ENCODE results near the gene SMIM21. TPM values are rescaled to one million over a fixed set of nuclear protein-coding genes. Genes with fewer than 3 reads are reported as not detected.
A peak's percentile ranks its signal among the peaks of the same experiment; 100 is the strongest.

SMIM21 gene
- total RNA-seq, 2 donors from 2014 or later: not detected

- H3K27ac Mint-ChIP-seq: no peak overlapping the region
- ATAC-seq (no peak), DNase-seq (ENCODE audit: low spot score) (no peak)
- H3K4me3 Mint-ChIP-seq: no peak overlapping the region
- H3K9me3 Mint-ChIP-seq: no peaks in the 10 kb centered on the region
- peaks cover 0 to 2% of the 10 kb centered on the region in 2 donors for H3K4me1 Mint-ChIP-seq (ENCODE audit: low read depth in 2 of 2)
- H3K36me3 Mint-ChIP-seq: no peaks in the 10 kb centered on the region
- H3K27me3 Mint-ChIP-seq: peaks cover 53 to 82% of the 10 kb centered on the region in 2 donors
Observed at GRCh38 chr18:75454022-75454795, 26.7 kb upstream of the SMIM21 start.

DNA sequence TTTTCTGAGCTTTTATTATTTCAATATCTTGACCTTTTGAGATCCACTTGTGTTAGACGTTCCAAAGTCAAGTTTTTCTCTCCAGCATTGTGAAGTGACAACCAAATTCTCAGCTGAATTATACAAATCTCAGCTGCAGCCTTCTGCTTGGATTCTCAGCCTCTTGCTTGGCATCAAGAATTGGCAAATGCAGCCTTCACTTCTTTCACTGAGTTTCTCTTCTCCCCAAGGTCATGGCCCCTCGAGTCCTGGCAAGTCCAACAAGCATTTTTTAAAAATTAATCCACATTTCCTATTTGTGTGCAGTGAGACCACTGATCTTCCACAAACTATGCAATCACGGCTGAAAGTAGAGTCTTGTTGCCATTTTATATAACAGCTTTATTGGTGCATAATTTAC lies 23.4 kb upstream of the SMIM21 start:
- Mint-ChIP-seq H3K9me3 (no peaks in the 10 kb centered on the region), H3K4me3 (no peak overlapping the region), H3K27ac (no peak overlapping the region), H3K4me1 (ENCODE audit: low read depth in 2 of 2) (peaks cover 0 to 2% of the 10 kb centered on the region in 2 donors), H3K36me3 (no peaks in the 10 kb centered on the region), H3K27me3 (peaks cover 39 to 76% of the 10 kb centered on the region in 2 donors)
- no peak for DNase-seq (ENCODE audit: low spot score)
- ATAC-seq: no peak

- no peaks in the 10 kb centered on the region for H3K36me3 Mint-ChIP-seq
- H3K4me1 Mint-ChIP-seq (ENCODE audit: low read depth in 2 of 2): peaks cover 4 to 6% of the 10 kb centered on the region in 2 donors
- peaks cover 13 to 15% of the 10 kb centered on the region in 2 donors for H3K27me3 Mint-ChIP-seq
- H3K9me3 Mint-ChIP-seq: no peaks in the 10 kb centered on the region
- DNase-seq (ENCODE audit: low spot score) (no peak), ATAC-seq (no peak)
- H3K27ac Mint-ChIP-seq: no peak overlapping the region
- H3K4me3 Mint-ChIP-seq: no peak overlapping the region
Observed at GRCh38 chr18:75441896-75442295, 14.4 kb upstream of the SMIM21 start.

- no peak overlapping the region for H3K27ac Mint-ChIP-seq
- peaks cover 4 to 6% of the 10 kb centered on the region in 2 donors for H3K4me1 Mint-ChIP-seq (ENCODE audit: low read depth in 2 of 2)
- H3K4me3 Mint-ChIP-seq: no peak overlapping the region
- H3K27me3 Mint-ChIP-seq: peaks cover 18 to 24% of the 10 kb centered on the region in 2 donors
- H3K36me3 Mint-ChIP-seq: no peaks in the 10 kb centered on the region
- DNase-seq (ENCODE audit: low spot score) (no peak), ATAC-seq (no peak)
- no peaks in the 10 kb centered on the region for H3K9me3 Mint-ChIP-seq
Observed at GRCh38 chr18:75439348-75439747, 11.8 kb upstream of the SMIM21 start.

GRCh38 chr18:75438891-75439290 lies 11.4 kb upstream of the SMIM21 start:
- ATAC-seq (no peak), DNase-seq (ENCODE audit: low spot score) (no peak)
- H3K4me1 Mint-ChIP-seq (ENCODE audit: low read depth in 2 of 2): peaks cover under 1 to 2% of the 10 kb centered on the region in 2 donors
- H3K27me3 Mint-ChIP-seq: peaks cover 15 to 19% of the 10 kb centered on the region in 2 donors
- no peak overlapping the region for H3K27ac Mint-ChIP-seq
- no peaks in the 10 kb centered on the region for H3K9me3 Mint-ChIP-seq
- H3K36me3 Mint-ChIP-seq: no peaks in the 10 kb centered on the region
- no peak overlapping the region for H3K4me3 Mint-ChIP-seq

GRCh38 chr18:75437979-75438378 lies 10.5 kb upstream of the SMIM21 start:
- Mint-ChIP-seq H3K9me3 (no peaks in the 10 kb centered on the region), H3K4me1 (ENCODE audit: low read depth in 2 of 2) (no peaks in the 10 kb centered on the region), H3K27ac (no peak overlapping the region), H3K36me3 (no peaks in the 10 kb centered on the region), H3K4me3 (no peak overlapping the region), H3K27me3 (peaks cover 14 to 16% of the 10 kb centered on the region in 2 donors)
- ATAC-seq (no peak), DNase-seq (ENCODE audit: low spot score) (no peak)

DNA sequence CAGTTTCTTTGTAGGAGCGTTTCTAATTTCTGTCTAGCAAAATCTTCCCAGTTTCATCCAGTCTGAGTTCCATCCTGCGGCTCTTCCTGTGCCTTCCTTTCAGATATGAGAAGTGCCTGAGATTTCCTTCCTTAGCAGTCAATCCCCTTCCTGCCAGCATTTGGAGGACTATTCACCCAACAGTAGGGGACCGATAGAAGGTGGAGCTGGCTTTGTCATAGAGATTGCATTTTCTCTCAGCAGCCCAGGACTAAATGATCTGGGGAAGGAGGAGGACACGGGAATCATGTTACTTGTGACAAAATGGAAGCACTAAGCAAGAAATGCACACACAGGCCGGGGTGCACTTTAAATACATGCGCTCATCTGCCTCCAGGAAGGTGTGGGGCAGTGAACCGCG lies 5.6 kb upstream of the SMIM21 start:
- Mint-ChIP-seq H3K36me3 (no peaks in the 10 kb centered on the region), H3K9me3 (no peaks in the 10 kb centered on the region)

DNA sequence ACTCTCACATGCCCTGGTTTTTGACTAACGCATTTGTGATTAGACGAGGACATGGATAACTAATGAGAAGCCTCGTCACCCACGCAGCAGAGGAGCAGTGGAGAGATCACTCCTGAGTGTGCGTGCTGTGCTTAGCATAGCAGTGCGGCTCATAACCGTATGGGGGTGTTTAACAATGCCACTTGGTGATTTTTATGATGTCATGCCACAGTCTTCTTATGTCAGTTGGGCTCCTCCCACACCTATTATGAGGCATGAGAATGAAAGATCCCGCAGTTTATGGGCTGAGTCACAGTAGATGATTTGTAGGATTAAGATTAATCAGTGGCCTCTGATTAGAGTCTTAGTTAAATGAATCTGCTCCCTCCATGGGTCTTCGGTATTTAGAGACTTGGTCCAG lies 2.5 kb upstream of the SMIM21 start:
- Mint-ChIP-seq H3K27me3 (peaks cover 23 to 32% of the 10 kb centered on the region in 2 donors), H3K27ac (no peak overlapping the region), H3K9me3 (no peaks in the 10 kb centered on the region), H3K4me3 (no peak overlapping the region), H3K4me1 (ENCODE audit: low read depth in 2 of 2) (no peaks in the 10 kb centered on the region), H3K36me3 (no peaks in the 10 kb centered on the region)
- DNase-seq (ENCODE audit: low spot score): no peak
- no peak for ATAC-seq

More for the DNA sequence above, 5.6 kb upstream of the SMIM21 start:
- ATAC-seq: no peak
- Mint-ChIP-seq H3K4me1 (ENCODE audit: low read depth in 2 of 2) (no peaks in the 10 kb centered on the region), H3K27me3 (peaks cover 16 to 29% of the 10 kb centered on the region in 2 donors), H3K4me3 (no peak overlapping the region), H3K27ac (no peak overlapping the region)
- no peak for DNase-seq (ENCODE audit: low spot score)

DNA sequence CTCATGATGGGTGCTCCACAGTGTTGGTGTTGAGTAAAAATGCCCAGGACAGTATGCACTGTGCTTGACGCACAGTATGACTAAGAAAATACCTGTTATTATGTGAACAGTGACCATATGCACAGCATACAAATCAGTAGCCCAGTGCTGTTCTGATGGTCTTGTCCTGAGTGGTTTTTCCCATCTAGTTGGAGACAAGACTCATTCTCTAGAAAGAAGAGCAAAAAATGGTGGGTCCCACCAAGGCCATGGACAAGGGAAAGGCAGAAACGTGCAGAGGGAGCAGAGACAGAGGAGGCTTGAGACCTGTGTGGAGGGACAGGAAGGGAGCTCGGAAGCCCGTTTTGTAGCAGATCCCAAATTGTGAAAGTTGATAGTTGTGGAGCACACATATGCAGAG lies 987 bp upstream of the SMIM21 start:
- Mint-ChIP-seq H3K36me3 (no peaks in the 10 kb centered on the region), H3K9me3 (no peaks in the 10 kb centered on the region), H3K27ac (no peak overlapping the region), H3K4me1 (ENCODE audit: low read depth in 2 of 2) (no peaks in the 10 kb centered on the region), H3K27me3 (peaks cover 28 to 34% of the 10 kb centered on the region in 2 donors), H3K4me3 (no peak overlapping the region)
- ATAC-seq: no peak
- DNase-seq (ENCODE audit: low spot score): no peak

DNA sequence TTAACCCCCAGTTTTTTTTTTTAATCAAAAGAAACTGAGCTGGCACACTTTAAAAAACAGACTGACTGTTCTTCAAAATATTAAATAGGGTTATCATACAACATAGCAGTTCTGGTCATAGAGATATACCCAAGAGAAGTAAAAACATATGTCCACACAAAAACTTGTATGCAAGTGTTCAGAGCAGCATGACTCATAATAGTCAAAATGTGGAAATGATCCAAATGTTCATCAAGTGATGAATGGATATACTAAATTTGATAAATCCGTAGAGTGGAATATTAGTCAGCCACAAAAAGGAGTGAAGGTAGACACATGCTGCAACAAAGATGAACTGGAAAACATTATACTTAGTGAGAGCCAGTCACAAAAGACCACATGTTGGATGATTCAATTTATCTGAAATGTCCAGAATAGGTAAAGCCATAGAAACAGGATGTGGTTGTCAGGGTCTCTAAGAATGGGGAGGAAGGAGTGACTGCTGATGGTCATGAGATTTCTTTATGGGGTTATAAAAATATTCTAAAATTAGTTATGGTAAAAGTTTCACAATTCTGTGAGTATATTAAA lies 5.1 kb downstream of the SMIM21 start:
- peak overlapping the region; percentile 35 for H3K4me3 Mint-ChIP-seq
- DNase-seq (ENCODE audit: low spot score): no peak
- H3K36me3 Mint-ChIP-seq: peaks cover 5% of the 10 kb centered on the region

GRCh38 chr18:75421656-75422055 lies 5.8 kb downstream of the SMIM21 start:
- Mint-ChIP-seq H3K4me3 (no peak overlapping the region), H3K9me3 (no peaks in the 10 kb centered on the region), H3K27me3 (peaks cover 16 to 27% of the 10 kb centered on the region in 2 donors), H3K4me1 (ENCODE audit: low read depth in 2 of 2) (peaks cover 0 to 3% of the 10 kb centered on the region in 2 donors), H3K36me3 (peaks cover 5% of the 10 kb centered on the region), H3K27ac (peak overlapping the region in 1 of 2 donors; percentile 9)
- DNase-seq (ENCODE audit: low spot score): no peak
- ATAC-seq: no peak

More for the DNA sequence above, 5.1 kb downstream of the SMIM21 start:
- Mint-ChIP-seq H3K27me3 (peaks cover 14 to 22% of the 10 kb centered on the region in 2 donors), H3K4me1 (ENCODE audit: low read depth in 2 of 2) (peaks cover 0 to 3% of the 10 kb centered on the region in 2 donors), H3K9me3 (no peaks in the 10 kb centered on the region), H3K27ac (no peak overlapping the region)
- ATAC-seq: no peak

GRCh38 chr18:75418293-75419005 lies 9.1 kb downstream of the SMIM21 start:
- Mint-ChIP-seq H3K27ac (no peak overlapping the region), H3K4me1 (ENCODE audit: low read depth in 2 of 2) (peaks cover 0 to 3% of the 10 kb centered on the region in 2 donors), H3K27me3 (peaks cover 13 to 31% of the 10 kb centered on the region in 2 donors), H3K9me3 (no peaks in the 10 kb centered on the region), H3K36me3 (peaks cover 5% of the 10 kb centered on the region), H3K4me3 (no peak overlapping the region)
- DNase-seq (ENCODE audit: low spot score) (no peak), ATAC-seq (no peak)

DNA sequence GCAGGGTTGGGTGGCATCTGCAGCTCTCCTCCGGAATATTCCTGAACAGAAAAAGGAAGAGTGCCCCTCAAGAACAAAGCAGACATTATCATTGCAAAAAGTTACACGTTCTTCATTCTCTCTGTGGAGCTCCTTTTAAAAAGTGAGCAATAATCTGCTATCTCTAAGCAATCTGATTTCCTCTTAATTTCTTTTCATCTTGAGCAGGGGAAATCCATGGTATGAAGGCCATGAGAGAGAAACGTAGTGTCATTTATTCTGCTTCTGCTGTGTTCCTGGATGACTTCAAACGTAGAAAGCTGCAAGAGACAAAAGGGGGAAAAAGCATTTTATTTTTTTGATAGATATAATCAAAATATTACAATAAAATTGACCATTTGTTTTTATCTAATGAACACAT lies 16.9 kb downstream of the SMIM21 start:
- H3K27ac Mint-ChIP-seq: no peak overlapping the region
- H3K36me3 Mint-ChIP-seq: no peaks in the 10 kb centered on the region
- no peaks in the 10 kb centered on the region for H3K9me3 Mint-ChIP-seq
- DNase-seq (ENCODE audit: low spot score) (no peak), ATAC-seq (no peak)
- peaks cover 22 to 24% of the 10 kb centered on the region in 2 donors for H3K27me3 Mint-ChIP-seq
- no peak overlapping the region for H3K4me3 Mint-ChIP-seq
- peaks cover 8% of the 10 kb centered on the region in 2 donors for H3K4me1 Mint-ChIP-seq (ENCODE audit: low read depth in 2 of 2)

DNA sequence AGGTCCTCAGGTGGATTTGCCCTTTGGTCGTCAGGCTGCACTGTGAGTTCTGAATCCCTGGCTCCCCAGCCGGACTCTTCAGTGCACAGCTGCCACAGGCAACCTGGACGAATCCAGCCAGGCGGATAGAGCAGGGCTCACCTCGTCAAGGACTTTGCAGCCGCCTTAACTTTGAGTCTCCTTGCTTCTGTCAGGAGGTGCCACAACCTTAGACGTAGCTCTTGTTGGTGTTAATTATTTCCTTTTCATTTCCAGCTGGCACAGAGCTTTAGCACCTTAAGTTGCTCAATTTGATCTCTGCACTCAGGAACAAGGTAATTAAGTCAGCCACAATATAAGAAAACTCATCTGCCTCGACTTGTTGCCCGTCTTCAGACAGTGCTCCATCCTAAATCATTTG lies 17.7 kb downstream of the SMIM21 start:
- peaks cover 25% of the 10 kb centered on the region in 2 donors for H3K27me3 Mint-ChIP-seq
- DNase-seq (ENCODE audit: low spot score) (no peak), ATAC-seq (no peak)
- peaks cover 8% of the 10 kb centered on the region in 2 donors for H3K4me1 Mint-ChIP-seq (ENCODE audit: low read depth in 2 of 2)
- no peaks in the 10 kb centered on the region for H3K36me3 Mint-ChIP-seq
- H3K9me3 Mint-ChIP-seq: no peaks in the 10 kb centered on the region
- H3K4me3 Mint-ChIP-seq: no peak overlapping the region
- no peak overlapping the region for H3K27ac Mint-ChIP-seq

Measured in natural killer cell treated with Interleukin-12 subunit alpha and Interleukin-12 subunit beta and Interleukin-15 and Interleukin-18, amount 100 ng/mL, for 72 hours (primary cell).